Erythroblast (primary cell): ENCODE measurements around the gene CACNA2D4.

ENCODE experiments used
- DNase-seq, 2 experiments: peaks; one replicate each; lab custom pipeline; 2025; lab: John Stamatoyannopoulos, UW
- GATA1 ChIP-seq: IDR thresholded peaks from 2 replicates; pipeline ENCODE4 v1.6.1; 2011; ENCODE audit warnings: low read depth, mild to moderate bottlenecking, control low read depth, low read length, moderate library complexity
- POLR2A ChIP-seq: IDR thresholded peaks from 2 replicates; pipeline ENCODE4 v1.6.1; 2011; ENCODE audit warnings: mild to moderate bottlenecking, low read length

The CACNA2D4 gene

DNA sequence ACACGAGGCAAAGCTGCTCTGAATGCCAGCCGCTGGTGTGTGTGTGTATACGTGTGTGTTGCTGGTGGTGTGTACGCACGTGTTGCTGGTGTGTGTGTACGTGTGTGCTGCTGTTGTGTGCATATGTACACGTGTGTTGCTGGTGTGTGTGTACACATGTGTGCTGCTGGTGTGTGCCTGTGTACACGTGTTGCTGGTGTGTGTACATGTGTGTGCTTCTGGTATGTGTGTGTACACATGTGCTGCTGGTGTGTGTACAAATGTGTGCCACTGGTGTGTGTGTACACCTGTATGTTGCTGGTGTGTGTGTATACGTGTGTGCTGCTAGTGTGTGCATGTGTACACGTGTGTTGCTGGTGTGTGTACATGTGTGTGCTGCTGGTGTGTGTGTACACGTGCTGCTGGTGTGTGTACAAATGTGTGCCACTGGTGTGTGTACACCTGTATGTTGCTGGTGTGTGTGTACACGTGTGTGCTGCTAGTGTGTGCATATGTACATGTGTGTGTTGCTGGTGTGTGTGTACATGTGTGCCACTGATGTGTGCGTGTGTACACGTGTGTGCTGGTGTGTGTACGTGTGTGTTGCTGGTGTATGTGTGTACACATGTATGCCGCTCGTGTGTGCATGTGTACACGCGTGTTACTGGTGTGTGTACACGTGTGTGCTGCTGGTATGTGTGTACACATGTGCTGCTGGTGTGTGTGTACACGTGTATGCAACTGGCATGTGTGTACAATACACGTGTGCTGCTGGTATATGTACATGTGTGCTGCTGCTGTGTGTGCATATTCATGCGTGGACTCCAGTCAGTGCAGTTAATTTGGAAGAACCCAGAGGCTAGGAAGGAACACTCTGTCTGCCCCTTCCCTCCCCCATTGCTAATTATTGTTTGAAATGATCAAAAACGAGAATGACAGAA, 47.2 kb downstream of the CACNA2D4 start:
- no peak for TF ChIP-seq POLR2A
- TF ChIP-seq GATA1: no peak
- DNase-seq: no peak

DNA sequence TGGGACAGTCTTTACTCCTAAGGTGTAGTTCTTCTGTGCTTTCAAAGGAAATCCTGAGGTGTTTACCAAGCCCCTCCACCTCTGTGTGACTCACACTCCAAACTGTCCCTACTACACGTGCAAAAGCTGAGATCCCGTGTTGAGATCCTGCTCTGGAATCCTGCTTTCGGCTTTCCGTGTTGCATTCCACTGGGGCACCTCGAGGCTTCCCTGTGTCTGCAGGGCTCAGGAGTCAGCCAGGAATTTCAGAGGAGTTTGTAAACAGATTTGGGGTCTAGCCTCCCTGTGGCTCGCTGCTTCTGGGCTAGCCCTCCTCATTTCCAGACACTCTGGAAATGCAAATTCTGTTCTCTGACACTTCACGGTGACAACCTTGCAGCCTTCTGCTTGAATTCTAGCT, 48.4 kb downstream of the CACNA2D4 start:
- no peak for DNase-seq
- TF ChIP-seq POLR2A: no peak
- TF ChIP-seq GATA1: no peak

DNA sequence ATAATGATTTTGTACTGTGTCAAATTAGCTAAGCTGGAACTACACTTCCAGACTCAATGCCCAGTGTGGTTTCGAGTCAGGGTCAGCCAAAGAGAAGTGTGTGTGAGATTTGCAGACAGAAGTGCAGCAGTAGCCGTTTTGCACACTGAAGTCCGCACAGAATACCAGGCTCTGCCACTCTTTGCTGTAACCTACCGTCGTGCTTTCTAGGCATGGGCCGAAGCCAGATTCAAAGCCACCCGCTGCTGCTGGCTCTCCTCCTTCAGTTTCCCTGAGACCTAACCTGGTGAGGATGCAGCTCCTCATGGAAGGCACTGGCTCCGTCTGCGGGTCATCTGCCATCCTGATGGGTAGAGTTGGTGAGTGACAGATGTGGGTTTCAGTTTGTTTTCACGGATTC, 49.3 kb downstream of the CACNA2D4 start:
- TF ChIP-seq GATA1 (no peak), POLR2A (no peak)
- DNase-seq: no peak

DNA sequence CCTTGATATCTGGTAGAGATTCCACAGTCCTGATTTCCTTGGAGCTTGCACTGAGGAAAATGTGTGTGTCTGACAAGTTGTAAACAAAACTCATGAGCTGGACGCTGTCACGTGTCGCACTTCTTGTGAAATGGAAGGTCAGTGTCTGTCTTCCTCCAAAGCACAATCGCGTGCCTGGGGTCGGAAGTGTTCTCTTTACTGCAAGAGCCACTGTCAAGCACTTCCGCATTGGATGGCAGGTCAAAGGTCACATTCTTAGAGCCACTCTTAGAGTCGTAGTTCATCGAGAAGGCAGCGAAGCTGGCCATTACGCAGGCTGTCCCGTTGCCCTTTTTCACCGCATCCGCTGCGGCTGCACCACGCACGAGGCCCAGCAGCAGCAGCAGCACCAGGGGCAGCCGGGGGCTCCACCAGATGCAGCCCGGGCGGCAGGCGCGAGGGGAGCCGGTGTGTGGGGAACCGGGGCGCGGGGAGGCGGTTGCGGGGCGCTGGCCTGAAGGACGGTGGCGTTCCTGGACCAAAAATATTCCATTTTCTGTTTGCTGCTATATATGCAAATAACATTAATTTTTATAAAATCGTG, 53.1 kb downstream of the CACNA2D4 start:
- no peak for DNase-seq

DNA sequence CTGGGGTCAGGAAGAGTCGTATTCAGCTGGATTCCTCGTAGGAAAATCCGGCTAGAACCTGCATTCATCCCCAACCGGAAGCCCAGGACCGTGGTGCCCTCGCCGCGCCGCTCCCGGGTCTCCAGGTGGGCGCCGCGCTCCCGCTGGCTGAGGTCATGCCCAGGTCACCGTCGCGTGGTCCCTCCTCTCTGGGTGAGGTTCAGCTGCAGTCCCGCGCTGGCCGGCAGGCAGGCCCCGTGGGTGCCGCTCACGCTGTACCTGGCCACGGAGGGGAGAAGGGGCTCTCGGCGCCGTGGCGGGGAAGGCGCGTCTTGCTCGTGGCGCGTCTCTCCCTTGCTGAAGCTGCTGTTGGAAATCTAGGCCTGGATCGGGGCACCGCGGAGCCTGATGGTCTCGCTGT, 53.6 kb downstream of the CACNA2D4 start:
- no peak for DNase-seq

More for the DNA sequence above, 53.1 kb downstream of the CACNA2D4 start:
- TF ChIP-seq POLR2A (no peak), GATA1 (no peak)

DNA sequence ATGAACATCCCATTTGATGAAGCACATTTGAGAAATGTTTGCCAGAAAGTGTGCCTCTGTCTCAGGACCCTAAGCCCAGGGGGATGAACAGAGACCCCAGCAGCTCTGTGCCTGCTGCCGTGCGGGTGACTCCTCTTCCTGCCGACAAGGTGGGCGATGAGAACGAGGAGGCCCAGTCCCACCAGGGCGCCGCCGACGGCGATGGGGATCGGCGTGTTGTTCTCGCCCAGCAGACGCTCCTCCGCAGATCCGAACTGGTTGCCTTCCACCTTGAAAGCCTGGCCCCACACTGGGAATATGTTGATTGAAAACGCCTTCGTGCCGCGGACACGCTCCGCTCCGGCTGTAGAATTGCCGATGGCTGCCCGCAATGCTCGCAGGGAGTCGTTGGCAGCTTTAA, 54.0 kb downstream of the CACNA2D4 start:
- TF ChIP-seq GATA1: no peak
- no peak for TF ChIP-seq POLR2A
- no peak for DNase-seq

More for the DNA sequence above, 53.6 kb downstream of the CACNA2D4 start:
- TF ChIP-seq GATA1: no peak
- TF ChIP-seq POLR2A: no peak

DNA sequence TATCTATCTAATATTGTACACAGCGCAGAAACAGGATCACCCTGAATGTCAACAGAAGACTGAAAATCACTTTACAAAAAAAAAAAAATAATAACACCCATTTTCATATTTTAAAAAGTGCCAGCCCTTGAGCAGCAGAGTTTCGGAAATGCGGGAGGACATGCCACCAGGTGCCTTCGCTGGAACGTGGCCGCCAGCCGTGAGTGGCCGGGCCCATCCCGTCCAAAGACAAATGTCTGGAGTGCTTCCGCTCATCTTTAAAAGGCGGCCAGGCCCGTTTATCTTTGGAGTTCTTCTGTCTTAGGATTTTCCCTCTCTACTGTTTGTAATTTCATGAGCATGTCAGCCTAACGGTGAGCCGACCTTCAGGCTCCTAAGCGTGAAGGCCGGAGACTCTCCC, 54.6 kb downstream of the CACNA2D4 start:
- no peak for DNase-seq
- TF ChIP-seq POLR2A (no peak), GATA1 (no peak)

DNA sequence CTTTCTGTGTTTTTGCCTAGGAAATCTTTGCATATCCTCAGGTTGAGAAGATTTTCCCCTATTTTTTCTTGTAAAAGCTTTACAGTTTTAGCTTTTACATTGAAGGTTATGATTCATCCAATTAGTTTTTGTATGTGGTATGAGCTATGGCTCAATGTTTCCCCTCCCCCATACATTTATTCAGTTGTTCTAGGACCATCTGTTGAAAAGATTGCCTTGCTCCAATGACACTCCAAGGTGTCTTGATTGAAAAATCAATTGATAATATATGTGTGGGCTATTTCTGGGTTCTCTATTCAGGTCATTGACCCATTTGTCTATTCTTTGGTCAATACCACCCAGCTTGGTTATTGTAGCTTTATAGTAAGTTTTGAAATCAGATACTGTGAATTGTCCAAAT, 55.5 kb downstream of the CACNA2D4 start:
- TF ChIP-seq GATA1 (no peak), POLR2A (no peak)
- no peak for DNase-seq

DNA sequence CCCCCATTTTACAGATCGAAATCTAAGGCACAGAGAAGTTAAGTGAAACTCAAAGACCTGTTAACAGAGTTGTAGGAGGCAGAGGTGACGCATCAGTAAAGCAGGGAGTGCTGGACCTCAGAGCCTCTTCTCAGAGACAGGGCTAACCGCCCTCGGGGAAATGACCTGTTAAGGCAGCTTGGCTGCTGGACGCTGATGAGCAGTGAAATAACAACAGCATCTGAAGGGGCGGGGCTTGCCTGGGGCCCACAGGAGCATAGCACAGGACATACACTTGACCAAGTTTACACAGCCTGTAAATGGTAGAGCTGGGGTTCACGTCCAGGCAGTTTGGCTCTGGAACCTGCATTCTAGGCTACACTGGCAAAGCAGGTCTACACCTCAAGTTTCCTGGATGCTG, 58.8 kb downstream of the CACNA2D4 start:
- no peak for DNase-seq

DNA sequence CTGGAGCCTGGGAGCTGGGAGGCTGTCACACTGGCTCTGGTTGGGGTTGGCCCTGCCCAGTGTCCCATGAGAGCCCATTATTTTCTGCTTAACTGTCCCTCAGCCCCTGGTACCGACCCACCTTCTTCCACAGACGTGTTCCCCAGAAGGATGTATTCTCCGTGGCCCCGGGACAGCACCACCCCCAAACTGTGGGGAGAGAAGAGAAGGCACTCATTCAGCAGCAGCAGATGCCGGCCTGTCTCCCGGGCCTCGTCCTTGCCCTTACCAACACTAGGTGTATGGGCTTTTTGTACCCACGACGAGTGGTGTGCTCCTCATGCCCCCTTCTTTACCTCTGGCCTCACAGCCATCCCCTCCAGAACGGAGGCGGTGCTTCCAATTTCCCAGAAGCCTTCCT, 60.0 kb downstream of the CACNA2D4 start:
- TF ChIP-seq GATA1 (no peak), POLR2A (no peak)
- no peak for DNase-seq

More for the DNA sequence above, 58.8 kb downstream of the CACNA2D4 start:
- TF ChIP-seq GATA1 (no peak), POLR2A (no peak)

DNA sequence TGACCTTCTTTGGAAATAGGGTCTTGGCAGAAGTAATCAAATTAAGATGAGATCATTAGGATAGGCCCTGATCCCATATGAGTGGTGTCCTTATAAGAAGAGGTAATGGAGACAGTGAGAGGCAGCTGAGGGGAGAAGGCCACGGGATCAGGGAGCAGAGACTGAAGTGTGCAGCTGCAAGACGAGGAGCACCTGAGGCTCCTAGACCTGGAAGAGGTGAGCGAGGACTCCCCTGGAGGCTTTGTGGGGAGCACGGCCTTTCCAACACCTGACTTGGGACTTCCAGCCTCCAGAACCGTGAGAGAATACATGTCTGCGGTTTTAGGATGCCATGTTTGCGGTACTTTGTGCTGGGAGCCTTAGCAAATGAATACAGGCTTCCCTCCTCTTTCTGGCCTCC, 60.6 kb downstream of the CACNA2D4 start:
- TF ChIP-seq POLR2A (no peak), GATA1 (no peak)
- DNase-seq: no peak

DNA sequence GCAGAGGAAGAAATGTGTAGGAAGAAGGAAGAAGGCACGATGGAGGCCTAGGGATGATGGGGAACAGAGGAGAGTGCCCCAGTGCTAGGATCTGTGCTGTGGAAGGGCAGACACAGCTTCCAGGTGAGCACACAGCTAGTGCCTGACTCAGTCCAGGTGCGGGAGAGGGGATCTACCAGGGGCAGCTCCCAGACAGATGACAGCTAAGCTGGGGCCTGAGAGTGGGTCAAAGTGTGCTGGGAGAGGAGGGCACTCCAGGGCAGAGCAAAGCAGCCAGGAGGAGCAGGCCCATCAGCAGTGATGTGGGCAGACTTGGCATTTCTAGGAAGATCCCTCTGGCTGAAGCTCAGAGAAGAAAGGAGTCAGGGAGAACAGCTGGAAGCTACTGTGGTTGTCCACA, 61.4 kb downstream of the CACNA2D4 start:
- no peak for DNase-seq
- TF ChIP-seq POLR2A: no peak
- TF ChIP-seq GATA1: no peak

DNA sequence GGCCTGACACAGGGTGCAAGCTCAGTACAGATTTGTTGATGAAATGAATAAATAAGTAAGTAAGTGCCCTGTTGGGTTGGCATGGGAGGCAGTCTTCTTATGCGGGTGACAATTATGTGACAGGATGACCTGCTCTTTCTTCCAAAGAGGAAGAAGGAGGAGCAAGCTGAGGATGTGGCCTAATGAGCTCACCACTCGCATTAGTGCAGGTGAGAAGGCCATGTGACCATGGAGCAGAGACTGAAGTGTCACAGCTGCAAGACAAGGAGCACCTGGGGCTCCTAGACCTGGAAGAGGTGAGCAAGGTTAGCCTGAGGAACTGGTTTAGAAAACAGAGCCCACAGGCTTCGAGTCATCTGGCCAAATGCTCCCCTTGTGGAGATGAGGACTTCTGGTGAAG, 63.2 kb downstream of the CACNA2D4 start:
- no peak for TF ChIP-seq GATA1
- no peak for TF ChIP-seq POLR2A
- DNase-seq: no peak

DNA sequence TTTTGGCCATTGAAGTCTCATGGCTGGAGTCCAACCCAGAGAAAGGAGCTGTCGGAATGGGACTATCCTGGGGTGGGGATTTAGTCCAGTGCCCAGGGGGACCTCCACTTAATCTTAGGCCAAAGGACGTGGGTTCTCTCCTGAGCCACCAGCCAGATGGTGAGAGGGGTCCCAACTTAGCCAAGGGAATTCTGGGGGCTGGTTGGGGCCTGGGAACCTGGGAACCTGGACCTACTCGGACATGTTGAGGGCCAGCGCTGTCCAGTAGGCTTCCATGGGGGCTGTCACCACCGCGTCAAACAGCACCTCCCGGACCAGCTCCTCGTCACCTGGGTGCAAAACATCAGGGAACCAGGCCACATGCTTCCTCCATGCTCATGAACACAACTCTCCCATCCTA, 64.7 kb downstream of the CACNA2D4 start:
- TF ChIP-seq POLR2A (no peak), GATA1 (no peak)
- no peak for DNase-seq
